ENCODE data around the gene CLCN4.

CLCN4 gene

DNA sequence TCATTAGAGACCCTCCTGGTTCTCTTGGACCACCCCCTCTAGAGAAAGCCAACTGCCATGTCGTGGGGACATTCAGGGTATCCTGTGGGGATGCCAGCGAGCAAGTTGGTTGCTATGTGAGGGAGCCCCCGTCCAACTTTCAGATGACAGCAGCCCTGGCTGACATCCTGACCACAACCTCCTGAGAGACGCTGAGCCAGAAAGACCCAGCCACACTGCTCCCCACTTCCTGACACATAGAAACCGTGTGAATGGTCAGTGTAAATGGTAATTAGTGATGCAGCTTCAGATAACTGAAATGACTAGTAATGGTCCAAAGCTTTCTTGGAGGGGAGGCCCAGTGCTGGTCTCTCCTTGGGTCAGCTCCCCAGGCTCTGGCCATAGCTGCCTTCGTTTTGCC, 10.8 kb downstream of the CLCN4 start:
- Histone ChIP-seq H3K27me3 (replicated peaks) (no peaks in the 10 kb centered on the region), H3K4me3 (ENCODE audit: low read depth, low read length) (no peak overlapping the region), H3K27ac (no peak overlapping the region), H3K36me3 (replicated peaks) (no peaks in the 10 kb centered on the region)
- no peak for DNase-seq
- in situ Hi-C loops (cut with HindIII; ENCODE audit: low pct_ligation_motif_present, low sequenced_read_pairs), result no loop called here
- TF ChIP-seq, protein P1, sequence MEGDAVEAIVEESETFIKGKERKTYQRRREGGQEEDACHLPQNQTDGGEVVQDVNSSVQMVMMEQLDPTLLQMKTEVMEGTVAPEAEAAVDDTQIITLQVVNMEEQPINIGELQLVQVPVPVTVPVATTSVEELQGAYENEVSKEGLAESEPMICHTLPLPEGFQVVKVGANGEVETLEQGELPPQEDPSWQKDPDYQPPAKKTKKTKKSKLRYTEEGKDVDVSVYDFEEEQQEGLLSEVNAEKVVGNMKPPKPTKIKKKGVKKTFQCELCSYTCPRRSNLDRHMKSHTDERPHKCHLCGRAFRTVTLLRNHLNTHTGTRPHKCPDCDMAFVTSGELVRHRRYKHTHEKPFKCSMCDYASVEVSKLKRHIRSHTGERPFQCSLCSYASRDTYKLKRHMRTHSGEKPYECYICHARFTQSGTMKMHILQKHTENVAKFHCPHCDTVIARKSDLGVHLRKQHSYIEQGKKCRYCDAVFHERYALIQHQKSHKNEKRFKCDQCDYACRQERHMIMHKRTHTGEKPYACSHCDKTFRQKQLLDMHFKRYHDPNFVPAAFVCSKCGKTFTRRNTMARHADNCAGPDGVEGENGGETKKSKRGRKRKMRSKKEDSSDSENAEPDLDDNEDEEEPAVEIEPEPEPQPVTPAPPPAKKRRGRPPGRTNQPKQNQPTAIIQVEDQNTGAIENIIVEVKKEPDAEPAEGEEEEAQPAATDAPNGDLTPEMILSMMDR (IDR thresholded peaks at IDR 0.05; ENCODE audit: low read depth, low read length, missing control alignments), result no peak

DNA sequence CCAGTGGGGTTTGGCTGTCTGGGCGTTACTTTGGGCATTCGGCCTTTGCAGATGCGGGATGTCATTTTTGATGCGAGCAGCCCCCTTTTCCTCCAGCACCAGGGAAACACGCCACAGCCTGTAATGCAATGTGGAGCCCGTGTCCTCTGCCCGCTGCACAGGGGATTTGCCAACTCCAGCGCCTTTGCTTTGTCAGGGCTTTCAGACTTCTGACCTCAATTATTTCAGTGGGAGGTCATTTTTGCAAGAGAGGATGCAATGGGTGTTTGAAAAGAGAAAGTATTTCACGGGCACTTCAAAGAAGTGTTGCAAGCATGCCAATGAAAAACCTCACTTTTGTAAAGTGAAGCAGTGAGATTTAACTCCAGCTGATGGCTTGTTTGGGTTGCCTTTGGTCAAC, 11.5 kb downstream of the CLCN4 start:
- Histone ChIP-seq H3K27ac (no peak overlapping the region), H3K4me3 (ENCODE audit: low read depth, low read length) (no peak overlapping the region), H3K36me3 (replicated peaks) (no peaks in the 10 kb centered on the region), H3K27me3 (replicated peaks) (no peaks in the 10 kb centered on the region)
- no peak for DNase-seq
- TF ChIP-seq, protein P1 (IDR thresholded peaks at IDR 0.05; ENCODE audit: low read depth, low read length, missing control alignments), result no peak
- in situ Hi-C loops (cut with HindIII; ENCODE audit: low pct_ligation_motif_present, low sequenced_read_pairs), result no loop called here

DNA sequence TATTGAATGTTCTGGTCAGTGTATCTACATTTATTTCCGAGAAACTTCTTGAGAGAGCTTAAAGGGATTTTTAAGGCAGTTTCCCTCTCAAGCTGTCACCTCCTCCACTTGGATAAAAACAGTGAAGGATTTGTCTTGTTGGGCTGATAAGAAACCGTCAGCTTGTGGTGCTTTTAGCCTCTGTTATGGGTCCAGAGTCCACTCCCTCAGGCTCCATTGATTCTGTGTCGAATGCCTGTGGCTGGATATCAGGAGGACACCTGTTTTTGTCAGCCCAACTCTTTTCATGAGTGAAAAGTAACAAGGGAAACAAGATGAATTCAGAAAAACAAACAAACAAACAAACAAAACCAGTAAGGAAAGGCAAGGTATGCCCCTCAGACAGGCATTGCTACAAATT, 12.4 kb downstream of the CLCN4 start:
- no peaks in the 10 kb centered on the region for H3K27me3 ChIP-seq (replicated peaks)
- TF ChIP-seq, protein P1 (IDR thresholded peaks at IDR 0.05; ENCODE audit: low read depth, low read length, missing control alignments), result no peak
- no peak overlapping the region for H3K27ac ChIP-seq
- no peaks in the 10 kb centered on the region for H3K36me3 ChIP-seq (replicated peaks)
- in situ Hi-C loops (cut with HindIII; ENCODE audit: low pct_ligation_motif_present, low sequenced_read_pairs), result no loop called here
- no peak for DNase-seq
- H3K4me3 ChIP-seq (ENCODE audit: low read depth, low read length), result no peak overlapping the region

DNA sequence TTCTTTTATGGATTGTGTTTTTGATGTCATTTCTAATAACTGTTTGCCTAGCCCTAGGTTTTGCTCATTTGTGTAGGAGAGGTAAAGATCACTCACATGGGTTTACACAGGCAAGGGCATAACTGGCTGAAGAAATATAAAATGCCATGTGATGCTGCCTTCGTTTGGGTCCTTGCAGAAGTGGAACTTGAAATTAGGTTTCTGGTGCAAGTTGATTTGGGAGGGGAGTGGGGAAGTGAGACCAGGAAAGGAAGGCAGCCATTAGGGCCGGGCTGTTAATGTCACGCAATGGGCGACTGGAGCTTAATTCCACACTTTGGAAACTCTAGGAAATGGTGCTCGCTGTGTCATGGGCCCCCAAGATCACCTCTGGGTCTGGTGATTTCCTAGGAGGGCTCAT, 14.5 kb downstream of the CLCN4 start:
- TF ChIP-seq, protein P1 (IDR thresholded peaks at IDR 0.05; ENCODE audit: low read depth, low read length, missing control alignments), result no peak
- in situ Hi-C loops (cut with HindIII; ENCODE audit: low pct_ligation_motif_present, low sequenced_read_pairs), result no loop called here
- DNase-seq, result no peak
- Histone ChIP-seq H3K27ac (no peak overlapping the region), H3K27me3 (replicated peaks) (no peaks in the 10 kb centered on the region), H3K4me3 (ENCODE audit: low read depth, low read length) (no peak overlapping the region), H3K36me3 (replicated peaks) (no peaks in the 10 kb centered on the region)

DNA sequence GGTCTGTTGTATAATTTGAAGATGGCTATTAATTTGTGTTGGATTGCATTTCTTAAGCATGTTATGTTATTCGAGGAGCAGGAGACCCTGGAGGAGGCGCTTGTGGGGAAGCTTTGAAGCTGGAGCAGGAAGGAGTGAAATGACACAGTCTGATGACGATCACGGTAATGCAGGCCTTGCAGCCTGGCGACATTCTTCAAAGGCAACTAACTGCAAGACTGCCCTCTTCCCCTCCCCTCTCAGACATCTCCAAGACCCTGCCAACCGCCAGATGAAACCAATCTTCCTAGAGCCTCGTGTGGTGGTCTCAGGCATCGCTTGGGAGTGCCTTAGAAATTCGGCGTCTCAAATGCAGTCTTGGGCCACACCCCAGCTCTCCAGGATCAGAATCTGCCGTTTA, 16.1 kb downstream of the CLCN4 start:
- peak overlapping the region; percentile 35 for H3K27ac ChIP-seq
- H3K4me3 ChIP-seq (ENCODE audit: low read depth, low read length), result peak overlapping the region; percentile 39
- DNase-seq, result no peak
- TF ChIP-seq, protein P1 (IDR thresholded peaks at IDR 0.05; ENCODE audit: low read depth, low read length, missing control alignments), result no peak
- in situ Hi-C loops (cut with HindIII; ENCODE audit: low pct_ligation_motif_present, low sequenced_read_pairs), result no loop called here
- H3K27me3 ChIP-seq (replicated peaks), result no peaks in the 10 kb centered on the region
- H3K36me3 ChIP-seq (replicated peaks), result no peaks in the 10 kb centered on the region

DNA sequence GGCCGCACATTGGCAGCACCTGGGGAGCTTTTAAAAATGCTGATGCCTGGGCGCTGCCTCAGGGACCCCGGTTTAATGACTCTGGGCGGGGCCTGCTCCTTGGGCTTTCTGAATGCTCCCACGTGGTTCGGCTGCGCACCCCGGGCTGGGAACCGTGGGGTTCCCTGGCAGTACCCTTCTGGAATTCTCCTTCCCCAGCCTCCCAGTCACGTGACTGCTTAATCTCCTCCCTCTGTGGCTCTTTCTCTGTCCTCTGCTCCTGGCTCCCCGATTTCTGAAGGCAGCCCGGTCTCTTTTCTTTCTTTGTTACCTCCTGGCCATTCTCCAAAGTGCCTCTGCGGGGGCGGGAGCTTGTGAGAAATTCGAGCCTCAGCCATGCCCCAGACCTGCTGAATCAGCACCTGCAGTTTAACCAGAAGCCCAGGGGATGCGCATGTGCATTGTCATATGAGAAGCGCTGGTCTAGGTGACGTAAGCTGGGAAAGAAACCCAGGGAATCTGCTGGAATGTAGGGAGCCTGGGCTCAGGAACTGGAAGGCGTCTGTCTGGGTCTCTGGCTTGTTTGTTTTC, 16.6 kb downstream of the CLCN4 start:
- H3K4me3 ChIP-seq (ENCODE audit: low read depth, low read length), result peak overlapping the region; percentile 39
- no peaks in the 10 kb centered on the region for H3K36me3 ChIP-seq (replicated peaks)
- TF ChIP-seq, protein P1 (IDR thresholded peaks at IDR 0.05; ENCODE audit: low read depth, low read length, missing control alignments), result no peak
- H3K27ac ChIP-seq, result peak overlapping the region; percentile 83
- in situ Hi-C loops (cut with HindIII; ENCODE audit: low pct_ligation_motif_present, low sequenced_read_pairs), result no loop called here
- no peaks in the 10 kb centered on the region for H3K27me3 ChIP-seq (replicated peaks)
- peak; percentile 95 for DNase-seq
